Mesendoderm (in vitro differentiated cells): ENCODE data around the gene TPSAB1.

Experiments used
- DNase-seq: peaks from one replicate; pipeline ENCODE4 v3.0.0; 2013
- H2AK5ac ChIP-seq: 2 replicates; pipeline ENCODE4 v1.6.1; 2013; ENCODE audit warnings: low read length, inconsistent platforms
- H2BK120ac ChIP-seq: 2 replicates; pipeline ENCODE4 v1.6.1; 2013; ENCODE audit warnings: low read depth, mild to moderate bottlenecking, low read length, moderate library complexity, mixed read lengths
- H2BK15ac ChIP-seq: replicated peaks from 2 replicates; pipeline ENCODE4 v1.6.1; 2013; ENCODE audit warnings: low read depth, mild to moderate bottlenecking, moderate library complexity
- H2BK5ac ChIP-seq: 2 replicates; pipeline ENCODE4 v1.6.1; 2013; ENCODE audit warnings: low read length, inconsistent platforms
- H3K18ac ChIP-seq: 2 replicates; pipeline ENCODE4 v1.6.1; 2013; ENCODE audit warnings: mild to moderate bottlenecking, low read length, mixed read lengths
- H3K23ac ChIP-seq: one replicate; pipeline ENCODE4 v1.6.1; 2013; ENCODE audit warnings: low read length
- H3K27ac ChIP-seq: 2 replicates; pipeline ENCODE4 v1.5.1; 2013; ENCODE audit warnings: low read depth, mild to moderate bottlenecking, inconsistent platforms, low read length, moderate library complexity
- H3K27me3 ChIP-seq: 2 replicates; pipeline ENCODE4 v1.6.1; 2013; ENCODE audit warnings: low read length, control low read depth, mild to moderate bottlenecking, inconsistent platforms; ENCODE audit not compliant: insufficient read depth, poor library complexity
- H3K36me3 ChIP-seq: 2 replicates; pipeline ENCODE4 v1.6.1; 2013; ENCODE audit warnings: low read length, inconsistent platforms; ENCODE audit not compliant: control insufficient read depth, insufficient read depth
- H3K4ac ChIP-seq: one replicate; pipeline ENCODE4 v1.6.1; 2013; ENCODE audit warnings: low read depth, mild to moderate bottlenecking, low read length, moderate library complexity
- H3K4me1 ChIP-seq: 2 replicates; pipeline ENCODE4 v1.6.1; 2013; ENCODE audit warnings: low read depth, low read length, inconsistent platforms; ENCODE audit not compliant: control insufficient read depth
- H3K4me2 ChIP-seq: 2 replicates; pipeline ENCODE4 v1.6.1; 2013; ENCODE audit warnings: low read length
- H3K4me3 ChIP-seq: 2 replicates; pipeline ENCODE4 v1.5.1; 2013; ENCODE audit warnings: mild to moderate bottlenecking, low read length
- H3K56ac ChIP-seq: one replicate; pipeline ENCODE4 v1.6.1; 2013; ENCODE audit warnings: low read length
- H3K79me1 ChIP-seq: 2 replicates; pipeline ENCODE4 v1.6.1; 2013; ENCODE audit warnings: low read length, inconsistent platforms
- H3K79me2 ChIP-seq: 2 replicates; pipeline ENCODE4 v1.6.1; 2013; ENCODE audit warnings: mild to moderate bottlenecking, low read length; ENCODE audit not compliant: control insufficient read depth, insufficient read depth
- H3K9ac ChIP-seq: 2 replicates; pipeline ENCODE4 v1.6.1; 2013; ENCODE audit warnings: low read length, inconsistent platforms
- H4K5ac ChIP-seq: one replicate; pipeline ENCODE4 v1.6.1; 2013; ENCODE audit warnings: low read length
- H4K8ac ChIP-seq: one replicate; pipeline ENCODE4 v1.6.1; 2013; ENCODE audit warnings: low read depth, mild to moderate bottlenecking, control low read depth, low read length, moderate library complexity
- WGBS: extraction: QIAGEN DNeasy Blood & Tissue Kit; methylation state at CpG from one replicate; pipeline ENCODE4 v1.1.7; 2013; ENCODE audit warnings: low lambda C conversion rate, missing lambda C conversion rate; ENCODE audit not compliant: insufficient coverage; ENCODE audit errors: extremely low coverage; 5-methylcytosine and 5-hydroxymethylcytosine counted together

TPSAB1 gene

GRCh38 chr16:1218930-1219611 is 21.4 kb upstream of the TPSAB1 start:
- no peak for DNase-seq
- no peak overlapping the region for H3K4ac ChIP-seq
- no peak overlapping the region for H3K23ac ChIP-seq
- WGBS: no CpG with 5 or more reads among the region's 24 CpGs
- H3K56ac ChIP-seq: no peak overlapping the region
- H3K18ac ChIP-seq: no peak overlapping the region
- no peaks in the 10 kb centered on the region for H3K79me1 ChIP-seq
- H3K4me2 ChIP-seq: no peak overlapping the region
- H3K36me3 ChIP-seq: no peaks in the 10 kb centered on the region
- H3K4me1 ChIP-seq: no peaks in the 10 kb centered on the region
- no peaks in the 10 kb centered on the region for H3K79me2 ChIP-seq
- H2BK5ac ChIP-seq: no peak overlapping the region
- no peak overlapping the region for H3K9ac ChIP-seq
- H3K27me3 ChIP-seq: no peaks in the 10 kb centered on the region
- H2BK15ac ChIP-seq: no peak overlapping the region
- no peak overlapping the region for H2AK5ac ChIP-seq
- no peak overlapping the region for H3K27ac ChIP-seq
- H2BK120ac ChIP-seq: no peak overlapping the region
- no peak overlapping the region for H4K5ac ChIP-seq
- H4K8ac ChIP-seq: no peak overlapping the region
- H3K4me3 ChIP-seq: no peak overlapping the region

- Histone ChIP-seq H4K5ac (no peak overlapping the region), H2AK5ac (no peak overlapping the region), H4K8ac (no peak overlapping the region), H3K23ac (no peak overlapping the region), H3K9ac (no peak overlapping the region), H2BK15ac (no peak overlapping the region), H3K4me3 (no peak overlapping the region), H2BK120ac (no peak overlapping the region), H2BK5ac (no peak overlapping the region), H3K27ac (no peak overlapping the region), H3K4me2 (no peak overlapping the region), H3K56ac (no peak overlapping the region), H3K4me1 (no peaks in the 10 kb centered on the region), H3K18ac (no peak overlapping the region), H3K36me3 (no peaks in the 10 kb centered on the region), H3K79me2 (no peaks in the 10 kb centered on the region), H3K27me3 (no peaks in the 10 kb centered on the region), H3K4ac (no peak overlapping the region), H3K79me1 (no peaks in the 10 kb centered on the region)
- no CpG with 5 or more reads among the region's 55 CpGs for WGBS
- DNase-seq: no peak
Observed at GRCh38 chr16:1220098-1220728, 20.3 kb upstream of the TPSAB1 start.

GRCh38 chr16:1220841-1221627 is 19.5 kb upstream of the TPSAB1 start:
- Histone ChIP-seq H3K4me1 (no peaks in the 10 kb centered on the region), H3K79me1 (no peaks in the 10 kb centered on the region), H3K9ac (no peak overlapping the region), H3K27me3 (no peaks in the 10 kb centered on the region), H2AK5ac (no peak overlapping the region), H4K8ac (no peak overlapping the region), H3K36me3 (no peaks in the 10 kb centered on the region), H3K4me2 (no peak overlapping the region), H3K23ac (no peak overlapping the region), H2BK15ac (no peak overlapping the region), H3K27ac (no peak overlapping the region), H3K18ac (no peak overlapping the region), H3K4me3 (no peak overlapping the region), H2BK120ac (no peak overlapping the region), H3K79me2 (no peaks in the 10 kb centered on the region), H4K5ac (no peak overlapping the region), H3K56ac (no peak overlapping the region), H3K4ac (no peak overlapping the region), H2BK5ac (no peak overlapping the region)
- WGBS: no CpG with 5 or more reads among the region's 48 CpGs
- DNase-seq: no peak

GRCh38 chr16:1221628-1222552 is 18.6 kb upstream of the TPSAB1 start:
- H4K8ac ChIP-seq: no peak overlapping the region
- DNase-seq: no peak
- WGBS: no CpG with 5 or more reads among the region's 40 CpGs
- no peaks in the 10 kb centered on the region for H3K4me1 ChIP-seq
- H3K56ac ChIP-seq: no peak overlapping the region
- no peak overlapping the region for H2BK5ac ChIP-seq
- H3K27ac ChIP-seq: no peak overlapping the region
- no peaks in the 10 kb centered on the region for H3K79me2 ChIP-seq
- no peak overlapping the region for H3K4me3 ChIP-seq
- no peak overlapping the region for H3K9ac ChIP-seq
- no peak overlapping the region for H2AK5ac ChIP-seq
- no peak overlapping the region for H3K18ac ChIP-seq
- H2BK120ac ChIP-seq: no peak overlapping the region
- no peak overlapping the region for H3K23ac ChIP-seq
- H3K79me1 ChIP-seq: no peaks in the 10 kb centered on the region
- H3K4me2 ChIP-seq: no peak overlapping the region
- H2BK15ac ChIP-seq: no peak overlapping the region
- H3K27me3 ChIP-seq: no peaks in the 10 kb centered on the region
- H4K5ac ChIP-seq: no peak overlapping the region
- no peak overlapping the region for H3K4ac ChIP-seq
- no peaks in the 10 kb centered on the region for H3K36me3 ChIP-seq

- Histone ChIP-seq H3K4me1 (no peaks in the 10 kb centered on the region), H3K9ac (no peak overlapping the region), H3K4me2 (no peak overlapping the region), H3K27me3 (no peaks in the 10 kb centered on the region), H4K8ac (no peak overlapping the region), H2BK15ac (no peak overlapping the region), H3K27ac (no peak overlapping the region), H3K79me1 (no peaks in the 10 kb centered on the region), H3K4me3 (no peak overlapping the region), H3K79me2 (no peaks in the 10 kb centered on the region), H3K4ac (no peak overlapping the region), H3K23ac (no peak overlapping the region), H3K36me3 (no peaks in the 10 kb centered on the region), H4K5ac (no peak overlapping the region), H2BK5ac (no peak overlapping the region), H3K18ac (no peak overlapping the region), H2AK5ac (no peak overlapping the region), H2BK120ac (no peak overlapping the region), H3K56ac (no peak overlapping the region)
- WGBS: no CpG with 5 or more reads among the region's 25 CpGs
- no peak for DNase-seq
Observed at GRCh38 chr16:1222553-1223354, 17.8 kb upstream of the TPSAB1 start.
